Daoy (cell line): ENCODE results near the gene PON1. TPM values are rescaled to one million over a fixed set of nuclear protein-coding genes. Genes with fewer than 3 reads are reported as not detected.

ENCODE experiments used
- DNase-seq: peaks from one replicate; pipeline ENCODE4 v3.0.0-alpha.2; 2015; ENCODE audit warnings: low read depth
- total RNA-seq: library from RNA; depleted of rRNA; stranded (reverse); fragments of >200 nt; shearing (Covaris generic); gene quantifications from 2 replicates; pipeline ENCODE4 v1.2.3, GENCODE V29; 2014

The PON1 gene
- total RNA-seq, 1 experiment from 2014 or later, result not detected

- no peak for DNase-seq
Observed at GRCh38 chr7:95317966-95318365, 6.4 kb downstream of the PON1 start.

DNA sequence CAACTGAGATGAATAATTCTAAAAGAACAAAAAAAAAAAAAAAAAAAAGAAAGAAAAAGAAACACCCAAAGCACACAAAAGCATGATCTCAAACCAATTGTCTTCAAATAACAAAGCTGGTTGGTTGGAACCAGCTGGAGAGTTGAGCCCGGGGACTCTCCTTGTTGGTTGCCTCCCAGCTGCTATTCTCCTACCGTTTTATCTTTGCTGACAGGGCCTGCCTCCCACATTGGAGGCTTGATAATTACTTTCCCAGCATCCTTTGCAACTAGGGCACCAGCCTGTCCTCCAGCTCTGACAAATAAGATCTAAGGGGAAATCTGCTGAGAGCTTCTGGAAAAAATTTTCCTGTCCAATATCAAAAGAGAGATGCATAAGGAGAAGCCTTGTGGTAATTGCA is 6.8 kb downstream of the PON1 start:
- no peak for DNase-seq

GRCh38 chr7:95316588-95316987 is 7.7 kb downstream of the PON1 start:
- no peak for DNase-seq

- no peak for DNase-seq
Observed at GRCh38 chr7:95312561-95312960, 11.8 kb downstream of the PON1 start.

DNA sequence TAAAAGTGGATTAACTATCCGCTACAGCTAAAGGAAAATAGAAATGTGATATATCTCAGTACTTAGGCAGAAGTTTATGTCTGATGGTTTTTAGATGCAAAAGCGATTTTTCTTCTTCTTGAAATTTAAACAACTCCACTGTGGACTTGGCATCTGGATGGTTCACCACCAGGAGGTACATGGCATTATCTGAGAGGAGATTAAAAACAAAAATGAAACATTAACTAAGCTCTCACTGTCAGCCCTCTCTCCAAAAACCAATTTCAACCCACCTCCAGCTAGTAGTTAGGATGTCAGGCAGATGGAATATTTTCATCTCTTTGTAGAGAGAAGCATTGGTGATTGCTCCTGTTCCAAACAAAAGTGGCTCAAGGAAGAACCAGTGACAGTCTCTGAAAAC is 12.9 kb downstream of the PON1 start:
- no peak for DNase-seq

GRCh38 chr7:95309951-95310350 is 14.4 kb downstream of the PON1 start:
- no peak for DNase-seq

DNA sequence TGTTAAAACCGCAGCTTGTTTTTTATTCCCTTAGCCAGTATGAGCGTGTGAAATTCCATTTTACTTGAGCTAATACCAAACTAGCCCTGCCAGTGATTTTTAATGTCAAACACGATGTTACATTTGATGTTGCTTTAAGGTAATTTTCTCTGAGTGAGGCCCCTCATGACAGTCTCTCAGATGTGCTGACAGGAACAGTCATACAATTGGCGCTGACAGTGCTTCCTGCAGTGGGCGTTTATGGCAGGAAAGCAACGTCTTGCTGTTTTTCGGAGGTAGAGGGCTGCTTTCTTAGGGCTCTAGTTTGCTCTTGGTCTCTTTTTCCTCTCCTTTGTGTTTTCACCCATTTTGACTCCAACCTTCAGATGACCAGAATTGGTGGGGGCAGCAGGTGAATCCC is 19.3 kb downstream of the PON1 start:
- peak; percentile 11 for DNase-seq

GRCh38 chr7:95303013-95303905 is 21.1 kb downstream of the PON1 start:
- no peak for DNase-seq

GRCh38 chr7:95298091-95298490 is 26.2 kb downstream of the PON1 start:
- no peak for DNase-seq

DNA sequence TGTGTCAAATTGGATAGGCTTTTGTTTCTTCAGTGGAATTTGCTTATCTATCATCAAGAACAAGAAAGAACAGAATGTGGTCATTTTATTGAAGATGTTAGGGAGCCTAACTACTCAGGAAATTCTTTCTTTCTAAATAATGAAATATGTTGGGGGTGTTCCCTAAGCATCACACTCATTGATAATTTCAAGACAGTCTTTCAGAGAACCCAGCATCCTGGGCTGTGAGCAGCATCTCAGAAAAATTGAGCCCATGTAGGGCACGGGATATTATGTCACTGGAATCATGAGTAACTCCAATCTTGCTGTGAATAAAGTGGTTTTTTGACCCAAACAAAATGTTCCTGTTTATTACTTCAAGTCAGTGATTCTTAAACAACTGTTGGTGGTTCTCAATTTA is 27.3 kb downstream of the PON1 start:
- DNase-seq, result no peak

DNA sequence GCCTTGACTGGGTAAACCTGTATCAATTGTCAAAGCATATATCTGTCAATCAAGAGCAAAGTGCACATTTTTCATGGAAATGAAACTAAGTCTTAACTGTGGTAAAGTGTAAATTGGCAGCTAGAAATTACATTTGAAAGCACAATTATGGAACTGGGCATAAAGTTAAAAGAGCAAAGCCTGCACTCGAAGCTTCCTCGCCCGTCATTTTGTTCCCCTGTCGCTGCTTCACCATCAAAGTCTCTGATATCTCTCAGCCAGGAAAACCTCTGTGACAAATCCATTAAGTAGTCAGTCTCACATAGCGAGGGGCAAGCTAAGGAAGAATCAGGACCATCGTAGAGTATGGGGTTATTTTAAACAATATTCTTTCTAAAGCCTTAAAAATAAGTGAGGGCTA is 27.9 kb downstream of the PON1 start:
- no peak for DNase-seq

DNA sequence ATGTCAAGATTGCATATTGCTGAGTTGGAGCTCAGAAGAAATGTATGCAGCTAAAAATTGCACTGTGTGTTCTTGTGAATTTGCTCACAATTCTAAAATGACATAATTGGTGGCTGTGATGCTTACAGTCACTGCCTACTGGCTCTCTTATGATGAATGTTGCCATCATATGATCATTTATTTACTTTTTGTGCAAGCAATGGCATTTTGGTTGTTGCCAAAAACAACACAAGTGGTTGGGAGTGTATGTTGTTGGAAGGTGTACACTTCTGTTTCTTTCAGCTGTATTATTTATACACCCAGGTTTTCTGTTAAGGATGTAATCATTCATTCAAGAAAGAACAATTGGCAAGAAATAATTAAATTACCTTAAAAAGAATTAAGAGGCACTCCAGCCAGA is 28.9 kb downstream of the PON1 start:
- DNase-seq, result no peak

GRCh38 chr7:95290166-95290830 is 34.0 kb downstream of the PON1 start:
- DNase-seq, result no peak

DNA sequence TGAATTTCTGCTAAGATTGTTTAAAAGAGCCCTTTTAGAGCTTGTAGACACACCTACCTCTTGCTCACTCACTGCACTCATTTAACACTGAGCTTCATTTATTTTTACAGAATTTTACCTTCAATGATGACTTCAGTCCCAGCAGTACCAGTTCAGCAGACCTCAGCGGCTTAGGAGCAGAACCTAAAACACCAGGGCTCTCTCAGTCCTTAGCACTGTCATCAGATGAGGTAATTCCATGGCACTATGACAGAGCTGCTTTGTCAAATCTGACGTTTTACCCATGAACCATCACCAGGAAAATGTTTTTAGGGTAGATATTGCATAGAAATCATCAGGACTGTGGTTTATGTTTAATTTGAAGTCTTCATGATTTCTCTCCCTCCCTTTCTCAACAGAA is 38.2 kb downstream of the PON1 start:
- no peak for DNase-seq

- no peak for DNase-seq
Observed at GRCh38 chr7:95279417-95279816, 44.9 kb downstream of the PON1 start.

DNA sequence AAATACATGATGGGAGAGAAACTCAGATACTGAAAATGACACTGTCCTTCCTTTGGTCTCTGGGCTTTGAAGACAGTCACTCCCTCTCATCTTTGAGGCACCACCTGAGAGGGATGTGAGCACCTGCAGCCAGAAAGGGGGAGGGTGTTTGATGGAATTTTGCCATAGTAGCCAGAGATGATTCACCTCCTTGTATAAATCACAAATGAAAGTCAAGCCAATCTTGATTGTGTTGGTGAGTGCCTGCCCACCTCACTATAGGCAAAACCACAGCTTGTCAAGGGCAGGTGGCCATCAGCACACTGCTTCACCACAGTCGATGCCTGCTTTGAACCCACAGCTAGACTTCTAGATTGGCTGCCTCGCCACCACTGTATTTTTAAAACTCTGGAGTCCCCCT is 48.2 kb downstream of the PON1 start:
- DNase-seq, result peak; percentile 7

DNA sequence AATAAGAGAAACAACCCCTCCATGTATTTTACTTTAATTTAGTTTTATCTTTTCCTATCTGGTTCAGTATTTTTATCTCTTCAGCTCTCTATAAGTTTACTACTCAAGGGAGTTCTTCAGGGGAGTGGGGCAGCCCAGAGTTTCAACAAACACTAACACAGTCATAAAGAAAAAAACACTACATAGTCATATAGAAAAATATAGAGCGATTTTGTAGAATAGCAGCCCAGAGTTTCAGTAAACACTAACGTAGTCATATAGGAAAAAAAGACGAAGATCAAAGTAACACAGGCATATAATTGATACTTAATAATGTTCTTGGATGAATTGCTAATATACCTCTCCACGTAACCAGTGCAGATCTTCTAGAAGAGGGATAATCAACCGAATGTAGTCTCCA is 54.7 kb downstream of the PON1 start:
- no peak for DNase-seq

DNA sequence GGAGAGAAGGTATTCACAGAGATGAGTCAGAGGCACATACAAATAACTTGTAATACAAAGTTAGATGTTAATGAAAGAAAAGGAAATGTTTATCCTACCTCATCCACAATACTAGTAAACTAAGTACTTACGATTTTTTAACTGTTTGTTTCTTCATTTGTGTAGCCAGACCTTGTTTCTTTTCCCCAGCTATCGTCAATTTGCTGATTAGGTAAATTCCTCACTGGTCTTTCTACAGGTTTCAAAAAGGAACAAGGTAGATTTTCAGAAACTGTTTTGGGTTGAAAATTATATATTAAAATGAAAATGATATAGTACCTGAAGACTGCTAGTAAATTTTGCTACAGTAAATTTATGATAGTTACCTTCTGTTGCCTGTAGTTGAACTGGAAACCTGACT is 56.6 kb downstream of the PON1 start:
- no peak for DNase-seq

DNA sequence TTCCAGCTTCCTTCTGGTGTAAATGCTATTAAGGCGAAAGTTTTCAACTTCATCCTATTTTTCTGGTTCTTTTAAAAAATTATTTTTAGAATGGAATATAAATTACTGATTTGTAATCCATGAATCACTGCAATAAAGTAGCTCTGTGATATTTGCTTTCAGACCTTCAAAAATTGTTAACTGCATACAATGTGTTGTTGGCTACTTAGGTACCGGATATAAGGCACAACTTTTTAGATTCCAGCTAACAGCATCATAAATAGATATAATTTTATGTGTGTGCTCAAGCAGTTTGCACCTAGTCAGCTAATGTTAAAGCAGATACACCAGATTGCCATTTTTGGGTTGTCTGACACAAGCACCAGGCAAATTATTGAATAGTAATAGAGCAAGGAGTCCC is 58.7 kb downstream of the PON1 start:
- no peak for DNase-seq

- peak; percentile 51 for DNase-seq
Observed at GRCh38 chr7:95264363-95264891, 59.9 kb downstream of the PON1 start.

- DNase-seq, result no peak
Observed at GRCh38 chr7:95263785-95264362, 60.5 kb downstream of the PON1 start.

DNA sequence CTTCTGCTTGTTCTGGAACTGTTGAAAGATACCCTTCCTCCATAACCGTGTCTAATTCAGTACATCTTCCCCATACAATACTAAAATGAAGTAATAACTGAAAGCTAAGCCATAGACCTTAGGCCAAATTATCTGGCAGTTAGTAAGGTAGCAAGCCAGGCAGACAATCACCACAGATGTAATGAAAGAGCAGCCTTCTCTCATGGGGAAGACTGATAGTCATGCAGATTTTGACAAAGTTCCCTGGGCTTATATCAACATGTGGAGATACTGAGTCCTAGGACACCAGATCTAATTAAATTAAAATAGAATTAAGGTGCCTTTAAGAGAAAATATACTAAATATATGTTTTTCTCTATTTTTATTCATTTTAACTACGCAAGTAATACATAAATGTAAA is 61.5 kb downstream of the PON1 start:
- no peak for DNase-seq
